PFSK-1 (cell line): Measurements from ENCODE around the gene KXD1.

Source experiments
- POLR2AphosphoS5 ChIP-seq: IDR thresholded peaks from 2 replicates; pipeline ENCODE4 v1.6.1; 2012; ENCODE audit warnings: low read depth, mild to moderate bottlenecking, control low read depth, low read length, moderate library complexity
- REST ChIP-seq, 2 experiments: IDR thresholded peaks; 2 replicates each; pipeline versions ENCODE4 v1.6.1 to v1.8.0; 2011 to 2012; ENCODE audit warnings: low read depth in 2 of 2, low read length in 2 of 2, control low read depth in 1 of 2, inconsistent platforms in 1 of 2, mild to moderate bottlenecking in 1 of 2, moderate library complexity in 1 of 2; ENCODE audit not compliant: insufficient read depth in 1 of 2
- SIN3A ChIP-seq: IDR thresholded peaks from 2 replicates; pipeline ENCODE4 v1.6.1; 2012; ENCODE audit warnings: mild to moderate bottlenecking, low read length, moderate library complexity, borderline replicate concordance; ENCODE audit not compliant: insufficient read depth
- TAF1 ChIP-seq: IDR thresholded peaks from 2 replicates; pipeline ENCODE4 v1.6.1; 2012; ENCODE audit warnings: low read length, control low read depth, borderline replicate concordance; ENCODE audit not compliant: insufficient read depth

DNA sequence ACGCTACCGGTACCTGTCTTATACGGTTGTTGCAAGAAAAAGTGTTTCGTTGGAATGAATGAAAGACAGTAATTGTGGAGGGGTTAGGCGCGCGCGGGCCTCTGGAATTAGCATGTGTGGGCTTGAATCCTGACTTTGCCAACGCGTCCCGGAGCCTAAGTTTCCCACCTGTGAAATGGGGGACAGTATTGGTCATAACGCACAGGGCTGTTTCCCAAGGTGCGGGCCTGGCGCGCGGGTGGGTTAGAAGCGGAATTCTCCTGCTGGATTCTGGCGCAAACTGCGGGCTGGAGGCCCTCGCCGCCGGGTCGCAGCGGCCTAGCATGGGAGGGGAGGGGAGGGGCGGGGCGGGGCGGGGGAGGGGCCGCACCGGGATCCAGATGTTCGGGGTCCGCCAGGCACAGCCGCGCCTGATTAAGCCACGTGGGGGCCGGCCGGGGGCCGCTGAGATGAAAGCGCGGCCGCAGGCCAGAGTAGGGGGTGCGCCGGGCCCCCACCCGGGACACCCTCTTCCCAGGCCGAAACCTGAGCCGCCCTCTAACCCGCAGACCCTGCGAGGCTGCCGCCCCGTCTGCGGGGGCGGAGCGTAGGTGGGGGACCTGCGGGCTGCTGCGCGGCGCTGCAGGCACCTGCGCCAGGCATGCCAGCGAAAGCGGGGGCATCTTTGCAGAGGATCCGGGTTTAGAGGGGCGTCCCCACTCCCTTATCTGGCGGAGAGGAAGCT is 53.8 kb downstream of the KXD1 start:
- TF ChIP-seq TAF1, result no peak
- TF ChIP-seq POLR2AphosphoS5, result no peak
- no peak for TF ChIP-seq REST (IDR thresholded peaks at IDR 0.05; ENCODE audit: insufficient read depth in 1 of 2, low read depth in 2 of 2, low read length in 2 of 2)
- no peak for TF ChIP-seq SIN3A
